ENCODE data around the gene PACS2.

The PACS2 gene

DNA sequence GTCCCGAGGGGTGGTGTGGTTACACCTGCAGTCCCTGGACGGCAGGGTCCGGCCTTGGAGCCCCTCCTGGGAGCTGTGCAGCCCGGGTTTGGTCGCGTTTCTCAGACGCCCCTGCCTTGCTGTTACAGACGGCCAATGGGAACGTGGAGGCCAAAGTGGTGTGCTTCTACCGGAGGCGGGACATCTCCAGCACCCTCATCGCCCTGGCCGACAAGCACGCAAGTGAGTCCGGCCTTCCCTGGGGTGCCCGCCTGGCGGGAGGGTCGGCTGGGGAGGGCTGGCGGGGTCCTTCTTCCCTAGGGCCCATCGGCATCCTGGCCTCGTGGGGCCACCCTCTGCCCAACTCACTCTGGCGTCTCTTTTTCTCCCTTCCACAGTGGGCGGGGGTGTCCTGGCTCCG is 130.7 kb downstream of the PACS2 start:
- DNase-seq (ENCODE audit: low read depth): no peak

DNA sequence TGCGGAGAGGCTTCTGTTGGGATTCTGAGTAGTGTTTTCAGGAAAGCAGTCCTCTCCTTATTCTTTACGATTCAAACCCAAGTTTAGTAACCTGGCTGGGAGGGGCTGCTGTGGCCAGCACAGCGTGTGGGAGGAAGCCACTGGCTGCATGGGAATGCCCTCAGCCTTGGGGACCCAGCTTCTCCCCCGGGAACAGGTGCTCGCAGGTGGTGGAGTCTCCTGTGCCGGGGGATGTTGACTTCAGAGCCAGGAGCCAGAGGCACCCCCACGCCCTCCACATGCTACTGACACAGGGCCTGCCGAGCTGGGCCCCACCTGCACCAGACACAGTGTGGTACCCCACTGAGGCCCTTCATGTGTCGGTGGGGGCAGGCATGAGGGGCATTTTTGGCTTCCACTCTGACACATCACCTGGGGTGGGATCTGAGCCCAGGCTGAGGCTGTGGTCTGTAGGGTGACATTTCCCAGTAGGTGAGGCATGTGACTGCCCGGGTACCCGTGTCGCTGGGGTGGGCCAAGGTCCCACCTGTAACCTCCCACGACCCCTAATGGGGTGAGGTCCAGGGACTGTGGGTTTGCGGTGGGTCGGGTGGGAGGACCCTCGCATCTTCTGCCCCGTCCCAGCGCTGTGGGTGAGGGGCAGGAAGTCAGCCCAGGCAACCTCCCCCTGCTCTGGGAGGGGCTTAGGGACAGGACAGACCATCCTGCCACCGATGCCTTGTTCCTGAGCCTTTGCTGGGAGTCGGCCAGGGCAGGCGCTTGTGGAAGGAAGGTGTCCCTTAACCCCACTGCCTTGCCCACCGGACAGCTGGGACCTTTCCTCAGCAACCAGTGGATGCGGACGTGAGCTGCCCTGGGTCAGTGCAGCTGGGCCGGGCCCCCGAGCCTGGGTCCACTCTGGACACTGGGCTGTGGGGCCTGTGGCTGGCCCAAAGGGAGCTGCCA is 131.6 kb downstream of the PACS2 start:
- DNase-seq (ENCODE audit: low read depth): no peak

DNA sequence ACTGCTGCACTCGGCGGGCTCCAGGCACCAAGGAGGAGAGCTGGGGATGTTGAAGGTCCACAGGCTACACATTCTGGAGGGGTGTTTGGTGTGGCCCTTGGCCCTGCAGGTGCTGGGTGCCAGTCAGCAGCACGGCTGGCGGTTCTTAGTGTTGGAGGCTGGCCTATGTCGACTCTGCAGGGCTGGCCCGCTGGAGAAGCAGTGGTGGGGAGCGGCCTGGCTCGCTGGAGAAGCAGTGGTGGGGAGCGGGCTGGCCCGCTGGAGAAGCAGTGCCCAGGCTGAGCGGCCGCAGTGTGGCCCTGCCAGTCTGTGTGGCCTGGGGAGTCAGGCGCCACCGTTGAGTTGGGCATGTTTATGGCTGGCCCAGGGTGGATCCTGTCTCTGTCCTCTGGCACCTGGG is 132.4 kb downstream of the PACS2 start:
- no peak for DNase-seq (ENCODE audit: low read depth)
